IMR-90 (cell line): ENCODE measurements around the gene CERKL. TPM values are rescaled to one million over a fixed set of nuclear protein-coding genes. Genes with fewer than 3 reads are reported as not detected.

Experiments
- ATAC-seq: fragments of 200-7000 bp; cut with Tn5 transposase; 2 replicates; pipeline ENCODE4 v1.9.1; 2020; ENCODE audit warnings: low read depth, mild to moderate bottlenecking, moderate library complexity
- BruUV-seq: library from RNA; stranded (reverse); fragments of 400-500 nt; replicated peaks from 2 replicates; lab custom pipeline; 2021; lab: Mats Ljungman, UMichigan
- CTCF ChIA-PET: fragments of 300-600 bp; formaldehyde crosslinking; extraction: SDS; loops from one replicate; lab custom pipeline; 2021; ENCODE audit warnings: antibody characterized with exemption; lab: Yijun Ruan, JAX
- POLR2A ChIA-PET: fragments of 300-600 bp; sonication (Branson Sonifier 250); formaldehyde crosslinking; loops from one replicate; lab custom pipeline; 2022; ENCODE audit warnings: antibody characterized with exemption; ENCODE audit not compliant: unreplicated experiment; lab: Charles Lee
- DNase-seq: peaks from one replicate; pipeline ENCODE4 v3.0.0; 2013
- H2AFZ ChIP-seq: replicated peaks from 2 replicates; pipeline ENCODE3; 2013; ENCODE audit warnings: low read length, mild to moderate bottlenecking; ENCODE audit not compliant: poor library complexity
- H2AK5ac ChIP-seq: 2 replicates; pipeline ENCODE4 v1.6.1; 2013; ENCODE audit warnings: low read depth, low read length, inconsistent platforms
- H2AK9ac ChIP-seq: replicated peaks from 2 replicates; pipeline ENCODE3; 2013; ENCODE audit warnings: mild to moderate bottlenecking, low read depth, low read length, moderate library complexity; ENCODE audit not compliant: poor library complexity
- H2BK120ac ChIP-seq: 2 replicates; pipeline ENCODE4 v1.6.1; 2013; ENCODE audit warnings: low read depth, low read length, inconsistent platforms
- H2BK15ac ChIP-seq: 3 replicates; pipeline ENCODE4 v1.6.1; 2013; ENCODE audit warnings: low read depth, low read length, inconsistent platforms
- H2BK20ac ChIP-seq: 2 replicates; pipeline ENCODE4 v1.6.1; 2013; ENCODE audit warnings: low read depth, mild to moderate bottlenecking, inconsistent platforms, low read length, moderate library complexity
- H2BK5ac ChIP-seq: 2 replicates; pipeline ENCODE4 v1.6.1; 2013; ENCODE audit warnings: mild to moderate bottlenecking, low read depth, low read length, inconsistent platforms; ENCODE audit not compliant: poor library complexity, severe bottlenecking
- H3K14ac ChIP-seq: replicated peaks from 2 replicates; pipeline ENCODE4 v1.6.1; 2013; ENCODE audit warnings: low read depth, low read length, inconsistent platforms
- H3K18ac ChIP-seq: 2 replicates; pipeline ENCODE4 v1.6.1; 2013; ENCODE audit warnings: low read depth, low read length, control low read depth
- H3K23ac ChIP-seq: 2 replicates; pipeline ENCODE4 v1.6.1; 2013; ENCODE audit warnings: low read depth, low read length, inconsistent platforms
- H3K27ac ChIP-seq: 2 replicates; pipeline ENCODE4 v1.5.1; 2013; ENCODE audit warnings: mild to moderate bottlenecking, control low read depth, low read length; ENCODE audit not compliant: insufficient read depth
- H3K27me3 ChIP-seq: 2 replicates; pipeline ENCODE4 v1.6.1; 2013; ENCODE audit warnings: low read length; ENCODE audit not compliant: control insufficient read depth, insufficient read depth
- H3K36me3 ChIP-seq: 2 replicates; pipeline ENCODE4 v1.6.1; 2013; ENCODE audit warnings: low read length, mixed read lengths; ENCODE audit not compliant: control insufficient read depth, insufficient read depth
- H3K4ac ChIP-seq: 2 replicates; pipeline ENCODE4 v1.6.1; 2013; ENCODE audit warnings: low read depth, low read length, inconsistent platforms
- H3K4me1 ChIP-seq: 2 replicates; pipeline ENCODE4 v1.6.1; 2013; ENCODE audit warnings: low read length, mixed read lengths; ENCODE audit not compliant: control insufficient read depth, insufficient read depth
- H3K4me2 ChIP-seq: 2 replicates; pipeline ENCODE4 v1.6.1; 2013; ENCODE audit warnings: low read depth, mild to moderate bottlenecking, control low read depth, low read length, moderate library complexity
- H3K4me3 ChIP-seq: 2 replicates; pipeline ENCODE4 v1.5.1; 2013; ENCODE audit warnings: low read depth, mild to moderate bottlenecking, control low read depth, low read length, moderate library complexity; ENCODE audit not compliant: insufficient read depth
- H3K56ac ChIP-seq: 2 replicates; pipeline ENCODE4 v1.6.1; 2013; ENCODE audit warnings: low read length, inconsistent platforms; ENCODE audit not compliant: insufficient read depth; ENCODE audit errors: extremely low read depth
- H3K79me1 ChIP-seq, 2 experiments: 2 replicates each; pipeline ENCODE4 v1.6.1; 2013; ENCODE audit warnings: low read length in 2 of 2, inconsistent platforms in 1 of 2, low read depth in 1 of 2
- H3K9ac ChIP-seq: 2 replicates; pipeline ENCODE4 v1.6.1; 2013; ENCODE audit warnings: low read depth, low read length, control low read depth
- H3K9me1 ChIP-seq: 2 replicates; pipeline ENCODE4 v1.6.1; 2013; ENCODE audit warnings: low read length, inconsistent platforms; ENCODE audit not compliant: insufficient read depth
- H3K9me3 ChIP-seq: 2 replicates; pipeline ENCODE4 v1.6.1; 2013; ENCODE audit warnings: low read length; ENCODE audit not compliant: control insufficient read depth, insufficient read depth
- H4K20me1 ChIP-seq: 2 replicates; pipeline ENCODE4 v1.6.1; 2013; ENCODE audit warnings: low read length, inconsistent platforms; ENCODE audit not compliant: insufficient read depth
- H4K5ac ChIP-seq: 2 replicates; pipeline ENCODE4 v1.6.1; 2013; ENCODE audit warnings: mild to moderate bottlenecking, low read depth, low read length, control low read depth
- H4K8ac ChIP-seq, 2 experiments: 2 replicates each; pipeline ENCODE4 v1.6.1; 2013; ENCODE audit warnings: low read depth in 2 of 2, low read length in 2 of 2, control low read depth in 1 of 2, inconsistent platforms in 1 of 2
- H4K91ac ChIP-seq: 2 replicates; pipeline ENCODE4 v1.6.1; 2013; ENCODE audit warnings: low read depth, low read length, inconsistent platforms; ENCODE audit not compliant: insufficient read depth
- BHLHE40 ChIP-seq: fragments of 150-350 bp; IDR thresholded peaks from 2 replicates; pipeline ENCODE4 v1.6.1; 2016; ENCODE audit warnings: mild to moderate bottlenecking, low read depth, low read length
- CEBPB ChIP-seq: IDR thresholded peaks from 2 replicates; pipeline ENCODE4 v1.6.1; 2012; ENCODE audit warnings: low read depth, low read length, improper control_type of control experiment
- CHD1 ChIP-seq: IDR thresholded peaks from 2 replicates; pipeline ENCODE4 v1.6.1; 2012; ENCODE audit warnings: low read depth, low read length, improper control_type of control experiment
- FOS ChIP-seq: fragments of 150-350 bp; IDR thresholded peaks from 2 replicates; pipeline ENCODE4 v1.6.1; 2016; ENCODE audit warnings: low read depth, low read length
- MXI1 ChIP-seq: IDR thresholded peaks from 2 replicates; pipeline ENCODE4 v1.6.1; 2012; ENCODE audit warnings: low read depth, mild to moderate bottlenecking, low read length, moderate library complexity, borderline replicate concordance
- NFE2L2 ChIP-seq: fragments of 150-350 bp; IDR thresholded peaks from 2 replicates; pipeline ENCODE4 v1.6.1; 2016; ENCODE audit warnings: low read depth, mild to moderate bottlenecking, low read length
- POLR2A ChIP-seq: IDR thresholded peaks from 2 replicates; pipeline ENCODE4 v1.6.1; 2012; ENCODE audit warnings: mild to moderate bottlenecking, low read depth, low read length
- RCOR1 ChIP-seq: IDR thresholded peaks from 2 replicates; pipeline ENCODE4 v1.6.1; 2012; ENCODE audit warnings: mild to moderate bottlenecking, low read length, improper control_type of control experiment; ENCODE audit not compliant: insufficient replicate concordance
- RFX5 ChIP-seq: IDR thresholded peaks from 2 replicates; pipeline ENCODE4 v1.8.0; 2012; ENCODE audit warnings: low read depth, mild to moderate bottlenecking, low read length, moderate library complexity
- SMC3 ChIP-seq: fragments of 150-350 bp; IDR thresholded peaks from 2 replicates; pipeline ENCODE4 v1.6.1; 2016; ENCODE audit warnings: low read depth, mild to moderate bottlenecking, antibody characterized with exemption, low read length, moderate library complexity
- WGBS, 2 experiments: methylation state at CpG; one replicate each; pipeline versions ENCODE4 v1.1.5 to v1.1.7; 2013; ENCODE audit warnings: missing lambda C conversion rate in 2 of 2; ENCODE audit not compliant: insufficient read length in 1 of 2; ENCODE audit errors: extremely low coverage in 2 of 2; 5-methylcytosine and 5-hydroxymethylcytosine counted together
- dilution Hi-C: fragments of 300-500 bp; cut with HindIII; formaldehyde crosslinking; loops from one replicate; pipeline ENCODE4 v1.14.3; 2018; ENCODE audit warnings: low sequenced_read_pairs; ENCODE audit not compliant: unreplicated experiment
- in situ Hi-C: fragments of 300-500 bp; cut with MboI; formaldehyde crosslinking; loops from 3 replicates; pipeline ENCODE4 v1.14.3; 2019; ENCODE audit warnings: low sequenced_read_pairs, inconsistent platforms, mixed read lengths
- intact Hi-C: fragments of 100-400 bp; cut with micrococcal nuclease; formaldehyde crosslinking; loops from 2 replicates; pipeline ENCODE4 v1.10.0; 2022
- polyA plus RNA-seq, 3 experiments: library from polyadenylated mRNA; depleted of rRNA; stranded (reverse); fragments of >200 nt; gene quantifications; 2 replicates each; pipeline ENCODE4 v1.2.3, GENCODE V29; 2012; ENCODE audit warnings: low replicate concordance in 1 of 3
- total RNA-seq: library from RNA; depleted of rRNA; stranded (reverse); fragments of >200 nt; gene quantifications from 2 replicates; pipeline ENCODE4 v1.2.3, GENCODE V29; 2012
- TF ChIP-seq, protein P1 (sequence below): fragments of 150-350 bp; IDR thresholded peaks from 2 replicates; pipeline ENCODE4 v1.6.1; 2017; ENCODE audit warnings: mild to moderate bottlenecking, antibody characterized with exemption, low read length, low read depth
- TF ChIP-seq, protein P2 (sequence below): fragments of 150-350 bp; IDR thresholded peaks from 2 replicates; pipeline ENCODE4 v1.6.1; 2016; ENCODE audit warnings: low read depth, mild to moderate bottlenecking, low read length, moderate library complexity, borderline replicate concordance

CERKL gene
- total and polyA plus RNA-seq, 2 of the 4 experiments (the other 2 are of a cell fraction) = under 0.01 TPM; not detected in 1

DNA sequence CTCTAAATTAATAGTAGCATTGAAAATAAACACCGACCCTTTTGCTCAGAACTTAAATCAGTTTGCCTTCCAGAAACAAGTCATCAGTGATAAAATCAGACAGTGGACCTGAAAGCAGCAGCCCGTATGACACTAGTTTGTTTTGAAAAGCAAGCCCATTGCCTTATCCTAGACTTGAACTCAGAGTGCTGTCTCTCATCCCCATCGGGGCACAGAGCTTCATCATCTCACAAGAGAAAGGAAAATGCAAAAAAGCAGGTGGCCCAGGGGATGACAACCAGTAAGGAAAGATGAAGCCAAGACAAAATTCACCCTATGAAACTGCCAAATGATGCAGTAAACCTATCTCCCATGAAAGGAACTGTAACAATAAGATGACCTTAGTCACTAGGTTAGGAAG is 71.2 kb downstream of the CERKL start:
- dilution Hi-C loops = no loop called here
- no peaks in the 10 kb centered on the region for H3K79me1 ChIP-seq
- H3K4me2 ChIP-seq = no peak overlapping the region
- no peak overlapping the region for H2BK20ac ChIP-seq
- H4K91ac ChIP-seq = no peak overlapping the region
- H3K14ac ChIP-seq = no peak overlapping the region
- DNase-seq = no peak
- no peak overlapping the region for H2BK120ac ChIP-seq
- no peak overlapping the region for H2BK5ac ChIP-seq
- no peak for ATAC-seq
- no peak overlapping the region for H2BK15ac ChIP-seq
- H2AK9ac ChIP-seq = no peak overlapping the region
- BruUV-seq = no TSS peak
- H3K18ac ChIP-seq = no peak overlapping the region
- H3K27ac ChIP-seq = no peak overlapping the region
- ChIA-PET CTCF (no interaction called here), POLR2A (no interaction called here)
- H3K4ac ChIP-seq = no peak overlapping the region
- in situ Hi-C loops = loop anchor here (25.0 kb wide), 1 partner anchor 552 kb away; no protein-coding TSS in a partner anchor
- WGBS, 2 experiments = no CpG with 5 or more reads among the region's 3 CpGs
- H2AFZ ChIP-seq = no peak overlapping the region
- H3K9me1 ChIP-seq = no peaks in the 10 kb centered on the region
- no peaks in the 10 kb centered on the region for H4K20me1 ChIP-seq
- no peaks in the 10 kb centered on the region for H3K36me3 ChIP-seq
- H3K9me3 ChIP-seq = no peaks in the 10 kb centered on the region
- H3K27me3 ChIP-seq = peaks cover 6% of the 10 kb centered on the region
- no peak overlapping the region for H4K8ac ChIP-seq
- H3K56ac ChIP-seq = no peak overlapping the region
- H2AK5ac ChIP-seq = no peak overlapping the region
- no peak overlapping the region for H3K9ac ChIP-seq
- intact Hi-C loops = no loop called here
- no peak overlapping the region for H3K23ac ChIP-seq
- no peak overlapping the region for H4K5ac ChIP-seq
- H3K4me3 ChIP-seq = no peak overlapping the region
- H3K4me1 ChIP-seq = no peaks in the 10 kb centered on the region
- TF ChIP-seq RFX5 (no peak), POLR2A (no peak), MXI1 (no peak), CHD1 (no peak), CEBPB (no peak), BHLHE40 (no peak), SMC3 (no peak), FOS (no peak), RCOR1 (no peak), NFE2L2 (no peak)
- TF ChIP-seq, protein P1, sequence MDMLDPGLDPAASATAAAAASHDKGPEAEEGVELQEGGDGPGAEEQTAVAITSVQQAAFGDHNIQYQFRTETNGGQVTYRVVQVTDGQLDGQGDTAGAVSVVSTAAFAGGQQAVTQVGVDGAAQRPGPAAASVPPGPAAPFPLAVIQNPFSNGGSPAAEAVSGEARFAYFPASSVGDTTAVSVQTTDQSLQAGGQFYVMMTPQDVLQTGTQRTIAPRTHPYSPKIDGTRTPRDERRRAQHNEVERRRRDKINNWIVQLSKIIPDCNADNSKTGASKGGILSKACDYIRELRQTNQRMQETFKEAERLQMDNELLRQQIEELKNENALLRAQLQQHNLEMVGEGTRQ = no peak
- TF ChIP-seq, protein P2, sequence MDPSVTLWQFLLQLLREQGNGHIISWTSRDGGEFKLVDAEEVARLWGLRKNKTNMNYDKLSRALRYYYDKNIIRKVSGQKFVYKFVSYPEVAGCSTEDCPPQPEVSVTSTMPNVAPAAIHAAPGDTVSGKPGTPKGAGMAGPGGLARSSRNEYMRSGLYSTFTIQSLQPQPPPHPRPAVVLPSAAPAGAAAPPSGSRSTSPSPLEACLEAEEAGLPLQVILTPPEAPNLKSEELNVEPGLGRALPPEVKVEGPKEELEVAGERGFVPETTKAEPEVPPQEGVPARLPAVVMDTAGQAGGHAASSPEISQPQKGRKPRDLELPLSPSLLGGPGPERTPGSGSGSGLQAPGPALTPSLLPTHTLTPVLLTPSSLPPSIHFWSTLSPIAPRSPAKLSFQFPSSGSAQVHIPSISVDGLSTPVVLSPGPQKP = no peak
